ENCODE data around the gene MYOD1.
A peak's percentile ranks its signal among the peaks of the same experiment; 100 is the strongest.

Gene MYOD1

GRCh38 chr11:17722000-17722643 is 2.8 kb downstream of the MYOD1 start:
- TF ChIP-seq, protein P1, sequence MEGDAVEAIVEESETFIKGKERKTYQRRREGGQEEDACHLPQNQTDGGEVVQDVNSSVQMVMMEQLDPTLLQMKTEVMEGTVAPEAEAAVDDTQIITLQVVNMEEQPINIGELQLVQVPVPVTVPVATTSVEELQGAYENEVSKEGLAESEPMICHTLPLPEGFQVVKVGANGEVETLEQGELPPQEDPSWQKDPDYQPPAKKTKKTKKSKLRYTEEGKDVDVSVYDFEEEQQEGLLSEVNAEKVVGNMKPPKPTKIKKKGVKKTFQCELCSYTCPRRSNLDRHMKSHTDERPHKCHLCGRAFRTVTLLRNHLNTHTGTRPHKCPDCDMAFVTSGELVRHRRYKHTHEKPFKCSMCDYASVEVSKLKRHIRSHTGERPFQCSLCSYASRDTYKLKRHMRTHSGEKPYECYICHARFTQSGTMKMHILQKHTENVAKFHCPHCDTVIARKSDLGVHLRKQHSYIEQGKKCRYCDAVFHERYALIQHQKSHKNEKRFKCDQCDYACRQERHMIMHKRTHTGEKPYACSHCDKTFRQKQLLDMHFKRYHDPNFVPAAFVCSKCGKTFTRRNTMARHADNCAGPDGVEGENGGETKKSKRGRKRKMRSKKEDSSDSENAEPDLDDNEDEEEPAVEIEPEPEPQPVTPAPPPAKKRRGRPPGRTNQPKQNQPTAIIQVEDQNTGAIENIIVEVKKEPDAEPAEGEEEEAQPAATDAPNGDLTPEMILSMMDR (IDR thresholded peaks at IDR 0.05; ENCODE audit: borderline replicate concordance, insufficient read depth, low read depth, low read length) = 0 out of 2 replicates have a peak, but pooled peaks have one; percentile 12
- no peak overlapping the region for H3K4me3 ChIP-seq (ENCODE audit: low read depth, low read length)

DNA sequence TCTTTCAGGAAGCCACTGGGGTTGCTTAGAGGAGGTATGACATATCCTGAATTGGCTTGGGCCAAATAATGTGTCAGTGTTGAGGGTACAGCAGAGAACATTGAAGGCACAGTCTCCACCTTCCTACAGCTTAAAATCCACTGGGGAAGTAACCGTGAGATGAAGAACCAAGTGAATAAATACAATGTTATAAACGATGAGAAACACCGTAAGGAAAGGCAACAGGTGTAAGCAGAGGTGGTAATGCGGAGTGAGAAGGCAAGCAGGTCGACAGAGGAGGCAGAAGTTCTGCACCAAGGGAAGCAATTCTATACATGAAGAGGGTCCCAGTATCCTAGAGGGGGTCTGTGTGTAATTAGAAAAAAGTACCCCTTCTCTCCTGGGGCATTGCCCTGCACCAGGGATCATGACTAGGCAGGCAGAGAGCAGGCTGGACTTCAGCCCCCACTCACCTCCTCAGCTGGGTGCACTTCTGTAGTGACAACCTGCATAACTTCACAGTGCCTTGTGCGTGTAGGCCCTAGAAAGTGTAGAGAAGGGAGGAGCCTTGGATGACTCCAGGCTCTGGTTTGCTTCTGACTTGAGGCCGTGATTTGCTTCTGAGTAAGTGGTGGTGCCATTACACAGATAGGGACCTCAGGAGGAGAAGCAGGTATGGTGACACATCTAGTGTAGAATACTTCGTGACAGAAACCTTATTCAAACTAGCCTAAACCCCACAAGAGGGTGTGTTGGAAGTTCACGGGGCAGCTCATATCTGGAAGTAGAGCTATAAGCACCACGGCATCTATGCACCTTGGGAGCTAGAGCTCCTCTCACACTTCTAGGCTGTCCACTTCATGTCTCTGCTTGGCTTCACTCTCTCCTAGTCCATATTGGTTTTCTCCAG is 4.9 kb downstream of the MYOD1 start:
- TF ChIP-seq, protein P1 (IDR thresholded peaks at IDR 0.05; ENCODE audit: borderline replicate concordance, insufficient read depth, low read depth, low read length) = no peak
- no peak overlapping the region for H3K4me3 ChIP-seq (ENCODE audit: low read depth, low read length)

DNA sequence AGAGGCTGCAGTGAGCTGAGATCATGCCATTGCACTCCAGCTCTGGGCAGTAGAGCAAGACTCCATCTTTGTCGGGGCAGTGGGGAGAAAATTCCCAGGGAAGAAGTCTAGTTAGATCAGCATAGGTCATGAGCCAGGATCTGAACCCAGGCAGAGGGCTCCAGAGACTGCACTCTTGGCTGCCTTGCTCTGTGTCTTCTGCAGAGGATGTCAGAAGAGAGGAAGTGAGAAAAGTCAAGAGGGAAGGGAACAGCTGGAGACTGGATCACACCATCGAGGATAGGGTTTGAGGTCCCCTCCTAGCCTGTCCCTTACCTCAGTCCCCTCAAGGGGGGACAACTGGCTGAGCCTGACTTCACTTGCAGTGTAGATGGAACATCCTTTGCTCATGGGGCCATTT is 5.8 kb downstream of the MYOD1 start:
- TF ChIP-seq, protein P1 (IDR thresholded peaks at IDR 0.05; ENCODE audit: borderline replicate concordance, insufficient read depth, low read depth, low read length) = no peak
- no peak overlapping the region for H3K4me3 ChIP-seq (ENCODE audit: low read depth, low read length)

DNA sequence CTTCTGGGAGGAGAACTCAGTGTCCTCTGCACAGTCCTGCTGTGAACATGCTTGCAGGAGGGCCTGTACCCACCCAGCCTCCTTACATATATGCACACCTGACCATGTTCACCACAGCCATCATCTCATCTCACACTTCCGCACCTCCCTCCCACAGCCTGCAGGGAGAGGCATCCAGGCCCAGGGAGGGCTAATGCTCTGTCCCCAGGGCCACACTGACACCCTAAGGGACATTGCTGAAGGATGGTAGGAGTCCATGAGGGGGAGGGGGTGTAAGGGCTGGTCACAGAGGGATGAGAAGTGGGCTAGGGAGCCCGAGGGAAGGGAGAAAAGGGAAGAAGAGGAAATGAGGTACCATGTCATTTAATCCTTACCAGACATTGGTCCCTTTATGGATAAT is 10.8 kb downstream of the MYOD1 start:
- H3K4me3 ChIP-seq (ENCODE audit: low read depth, low read length) = no peak overlapping the region
- TF ChIP-seq, protein P1 (IDR thresholded peaks at IDR 0.05; ENCODE audit: borderline replicate concordance, insufficient read depth, low read depth, low read length) = no peak

GRCh38 chr11:17730608-17731462 is 11.5 kb downstream of the MYOD1 start:
- TF ChIP-seq, protein P1 (IDR thresholded peaks at IDR 0.05; ENCODE audit: borderline replicate concordance, insufficient read depth, low read depth, low read length) = peak; percentile 92
- H3K4me3 ChIP-seq (ENCODE audit: low read depth, low read length) = no peak overlapping the region

DNA sequence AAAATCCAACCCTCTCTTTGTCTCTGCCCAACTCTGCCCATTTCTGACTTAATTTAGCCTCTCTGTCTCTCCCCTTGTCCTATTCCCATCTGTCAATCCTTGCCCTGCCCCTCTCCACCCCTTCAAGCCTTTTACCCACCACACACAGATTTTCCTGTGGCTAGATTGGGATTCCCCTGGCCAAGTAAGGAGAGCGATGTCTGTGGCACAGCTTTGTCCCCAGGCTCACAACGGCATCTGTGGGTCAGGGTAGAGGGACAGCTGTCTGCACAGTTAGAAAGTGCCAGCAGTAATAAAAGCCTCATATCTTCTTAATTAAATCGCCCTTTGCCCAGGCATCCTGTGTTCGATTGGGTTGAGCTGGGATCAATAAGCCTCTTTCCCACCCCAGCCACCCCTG is 13.9 kb downstream of the MYOD1 start:
- TF ChIP-seq, protein P1 (IDR thresholded peaks at IDR 0.05; ENCODE audit: borderline replicate concordance, insufficient read depth, low read depth, low read length) = no peak

More for the DNA sequence above, 13.9 kb downstream of the MYOD1 start:
- H3K4me3 ChIP-seq (ENCODE audit: low read depth, low read length) = no peak overlapping the region
